Esophagus squamous epithelium (tissue), 5 donors: Measurements from ENCODE around the gene TAF3. TPM values are rescaled to one million over a fixed set of nuclear protein-coding genes. Genes with fewer than 3 reads are reported as not detected.

Source experiments
- DNase-seq: peaks from one replicate; lab custom pipeline; 2025; lab: John Stamatoyannopoulos, UW
- H3K27ac ChIP-seq, 4 donors: fragments of 200-600 bp; sonication (generic); one replicate each; pipeline ENCODE4 v1.5.1; 2016 to 2019; ENCODE audit warnings: mild to moderate bottlenecking in 1 of 4
- H3K27me3 ChIP-seq, 4 donors: fragments of 200-600 bp; sonication (generic); 1 replicate in 3 of 4; 2 replicates in 1 of 4; pipeline versions ENCODE4 v1.5.1 to v1.6.0; 2017 to 2021; ENCODE audit warnings: antibody characterized with exemption in 1 of 4
- H3K36me3 ChIP-seq, 3 donors: fragments of 200-600 bp; sonication (generic); one replicate each; pipeline ENCODE4 v1.5.1; 2016 to 2019
- H3K4me1 ChIP-seq, 3 donors: fragments of 200-600 bp; sonication (generic); one replicate each; pipeline ENCODE4 v1.5.1; 2017 to 2019
- H3K4me3 ChIP-seq, 4 donors: fragments of 200-600 bp; sonication (generic); 1 replicate in 3 of 4; 2 replicates in 1 of 4; pipeline ENCODE4 v1.5.1; 2016 to 2019; ENCODE audit warnings: mild to moderate bottlenecking in 2 of 4, moderate library complexity in 1 of 4
- H3K9me3 ChIP-seq, 3 donors: fragments of 200-600 bp; sonication (generic); one replicate each; pipeline ENCODE4 v1.5.1; 2016 to 2019
- POLR2A ChIP-seq, 4 donors: fragments of 450-650 bp; IDR thresholded peaks; one replicate each; pipeline ENCODE4 v1.6.1; 2017; ENCODE audit warnings: antibody characterized with exemption in 4 of 4, mild to moderate bottlenecking in 4 of 4, moderate library complexity in 3 of 4
- WGBS, 2 donors: methylation state at CpG; one replicate each; pipeline ENCODE4 v1.1.5; 2018; 5-methylcytosine and 5-hydroxymethylcytosine counted together
- intact Hi-C: fragments of 100-400 bp; cut with DNase I; formaldehyde crosslinking; loops from one replicate; pipeline ENCODE4 v1.15.0; 2022
- total RNA-seq, 4 donors: library from RNA; depleted of rRNA; stranded (reverse); fragments of >200 nt; gene quantifications; one replicate each; pipeline ENCODE4 v1.1.0, GENCODE V29; 2016
- TF ChIP-seq, protein P1 (sequence below), 6 experiments: fragments of 450-650 bp in 4 of 6; fragments of 200-600 bp in 2 of 6; sonication (generic) in 2 of 6; IDR thresholded peaks; one replicate each; pipeline ENCODE4 v1.5.1; 2016 to 2019; ENCODE audit warnings: antibody characterized with exemption in 6 of 6, mild to moderate bottlenecking in 4 of 6, moderate library complexity in 4 of 6
- donor health status: DM: yes; HTN: yes; CAD: no.

TAF3 gene
- total RNA-seq, 4 donors from 2014 or later = 2.6 to 5.1 (median 3.6) TPM

DNA sequence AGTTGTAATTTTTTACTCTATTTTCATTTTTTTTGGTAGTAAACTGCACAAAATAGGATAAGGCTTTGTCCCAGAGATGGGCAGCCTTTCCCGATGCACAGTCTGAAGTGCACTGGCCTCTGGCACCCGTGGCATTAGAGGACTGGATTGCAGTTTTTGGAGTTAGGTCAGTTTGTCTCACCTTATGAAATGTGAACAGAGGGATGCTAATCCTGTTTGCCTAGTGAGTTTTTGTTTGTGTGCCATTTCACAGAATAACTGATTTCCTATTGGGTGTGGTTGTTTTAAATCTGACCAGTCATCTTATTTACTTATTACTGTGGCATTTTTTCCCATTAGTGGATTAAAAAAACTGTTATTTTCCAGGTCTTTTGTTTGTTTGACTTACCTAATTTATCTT lies 126.7 kb downstream of the TAF3 start:
- 89 to 90% methylated on average over 2 of the region's 2 CpGs for WGBS, 2 donors
- H3K4me1 ChIP-seq = peaks cover 0 to 9% (median 0%) of the 10 kb centered on the region in 3 donors
- no peak overlapping the region for H3K4me3 ChIP-seq
- H3K9me3 ChIP-seq = no peaks in the 10 kb centered on the region
- H3K27me3 ChIP-seq = no peaks in the 10 kb centered on the region
- TF ChIP-seq POLR2A (IDR thresholded peaks at IDR 0.05) = no peak
- TF ChIP-seq, protein P1, sequence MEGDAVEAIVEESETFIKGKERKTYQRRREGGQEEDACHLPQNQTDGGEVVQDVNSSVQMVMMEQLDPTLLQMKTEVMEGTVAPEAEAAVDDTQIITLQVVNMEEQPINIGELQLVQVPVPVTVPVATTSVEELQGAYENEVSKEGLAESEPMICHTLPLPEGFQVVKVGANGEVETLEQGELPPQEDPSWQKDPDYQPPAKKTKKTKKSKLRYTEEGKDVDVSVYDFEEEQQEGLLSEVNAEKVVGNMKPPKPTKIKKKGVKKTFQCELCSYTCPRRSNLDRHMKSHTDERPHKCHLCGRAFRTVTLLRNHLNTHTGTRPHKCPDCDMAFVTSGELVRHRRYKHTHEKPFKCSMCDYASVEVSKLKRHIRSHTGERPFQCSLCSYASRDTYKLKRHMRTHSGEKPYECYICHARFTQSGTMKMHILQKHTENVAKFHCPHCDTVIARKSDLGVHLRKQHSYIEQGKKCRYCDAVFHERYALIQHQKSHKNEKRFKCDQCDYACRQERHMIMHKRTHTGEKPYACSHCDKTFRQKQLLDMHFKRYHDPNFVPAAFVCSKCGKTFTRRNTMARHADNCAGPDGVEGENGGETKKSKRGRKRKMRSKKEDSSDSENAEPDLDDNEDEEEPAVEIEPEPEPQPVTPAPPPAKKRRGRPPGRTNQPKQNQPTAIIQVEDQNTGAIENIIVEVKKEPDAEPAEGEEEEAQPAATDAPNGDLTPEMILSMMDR (IDR thresholded peaks at IDR 0.05) = no peak
- H3K27ac ChIP-seq = no peak overlapping the region
- intact Hi-C loops = no loop called here
- no peak for DNase-seq
- H3K36me3 ChIP-seq = no peaks in the 10 kb centered on the region

DNA sequence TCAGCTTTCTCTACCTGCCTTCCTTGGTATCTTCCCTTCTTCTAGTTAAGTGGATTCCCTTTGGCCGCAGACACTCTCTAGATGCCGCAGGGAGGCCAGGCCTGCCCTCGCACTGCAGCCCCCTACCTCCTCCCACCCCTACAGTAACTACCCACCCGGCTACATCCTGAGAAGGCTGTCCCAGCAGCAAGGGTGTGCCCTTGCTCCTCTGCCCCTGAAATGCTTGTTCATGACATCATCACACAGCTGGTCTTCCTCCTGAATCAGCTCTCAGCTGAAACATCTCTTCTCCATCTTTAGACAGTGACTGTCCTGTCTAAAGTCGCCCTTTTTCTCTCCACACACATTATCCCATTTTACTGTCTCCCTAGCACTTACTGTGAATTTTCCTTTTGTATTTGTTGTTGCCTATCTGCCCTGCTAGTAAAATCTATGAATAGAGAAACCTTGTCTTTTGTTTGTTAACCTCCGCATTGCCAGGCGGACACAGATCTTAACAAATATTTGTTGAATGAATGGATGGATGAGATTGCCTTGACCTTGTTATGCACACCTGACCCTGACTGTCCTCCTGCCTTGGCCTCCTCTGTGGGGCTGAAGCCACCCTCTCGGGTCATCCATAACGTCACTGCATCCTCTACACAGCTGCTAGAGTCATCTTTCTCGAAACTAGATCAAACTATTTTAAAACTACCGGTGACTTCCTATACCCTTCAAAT lies 127.3 kb downstream of the TAF3 start:
- no peak overlapping the region for H3K4me3 ChIP-seq
- peaks cover 0 to 9% (median 0%) of the 10 kb centered on the region in 3 donors for H3K4me1 ChIP-seq
- no peaks in the 10 kb centered on the region for H3K27me3 ChIP-seq
- no peaks in the 10 kb centered on the region for H3K9me3 ChIP-seq
- 81 to 85% methylated on average over 11 of the region's 11 CpGs for WGBS, 2 donors
- H3K27ac ChIP-seq = no peak overlapping the region
- no peak for DNase-seq
- H3K36me3 ChIP-seq = no peaks in the 10 kb centered on the region
- intact Hi-C loops = no loop called here
- TF ChIP-seq, protein P1 (IDR thresholded peaks at IDR 0.05) = no peak
- no peak for TF ChIP-seq POLR2A (IDR thresholded peaks at IDR 0.05)

DNA sequence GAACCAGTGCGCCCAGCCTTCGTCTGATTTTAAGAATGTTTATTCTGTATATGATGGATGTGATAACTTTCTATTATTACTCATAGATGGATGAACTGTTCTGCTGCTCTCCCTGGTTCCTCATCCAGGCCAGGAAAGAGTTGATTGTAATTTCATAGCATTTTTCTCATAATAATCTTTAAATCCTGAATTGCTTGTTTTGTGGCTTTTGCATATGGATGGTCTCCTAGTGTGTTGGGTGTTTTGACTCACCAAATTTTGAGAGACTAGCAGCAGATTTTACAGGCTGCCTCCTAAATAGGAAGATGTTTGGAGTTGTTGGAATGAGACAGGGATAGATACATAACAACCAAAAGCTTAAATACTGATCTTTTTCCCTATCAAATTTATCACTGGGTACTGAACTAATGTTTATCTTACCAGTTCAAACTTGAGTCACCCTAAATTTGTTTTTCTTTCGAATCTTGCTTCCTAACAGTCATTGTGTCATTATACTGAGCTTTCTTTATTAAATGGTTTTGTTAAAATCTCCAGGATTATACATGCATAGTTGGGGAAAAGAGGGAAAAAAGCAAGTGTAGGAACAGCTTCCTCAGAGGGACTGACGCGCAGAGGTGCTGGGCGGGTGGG lies 130.2 kb downstream of the TAF3 start:
- peaks cover 0 to 9% (median 0%) of the 10 kb centered on the region in 3 donors for H3K4me1 ChIP-seq
- TF ChIP-seq, protein P1 (IDR thresholded peaks at IDR 0.05) = no peak
- no peak for TF ChIP-seq POLR2A (IDR thresholded peaks at IDR 0.05)
- H3K36me3 ChIP-seq = no peaks in the 10 kb centered on the region
- H3K9me3 ChIP-seq = no peaks in the 10 kb centered on the region
- no peak overlapping the region for H3K27ac ChIP-seq
- H3K27me3 ChIP-seq = no peaks in the 10 kb centered on the region
- WGBS, 2 donors = 73 to 82% methylated on average over 6 of the region's 6 CpGs
- intact Hi-C loops = no loop called here
- H3K4me3 ChIP-seq = no peak overlapping the region
- DNase-seq = no peak

DNA sequence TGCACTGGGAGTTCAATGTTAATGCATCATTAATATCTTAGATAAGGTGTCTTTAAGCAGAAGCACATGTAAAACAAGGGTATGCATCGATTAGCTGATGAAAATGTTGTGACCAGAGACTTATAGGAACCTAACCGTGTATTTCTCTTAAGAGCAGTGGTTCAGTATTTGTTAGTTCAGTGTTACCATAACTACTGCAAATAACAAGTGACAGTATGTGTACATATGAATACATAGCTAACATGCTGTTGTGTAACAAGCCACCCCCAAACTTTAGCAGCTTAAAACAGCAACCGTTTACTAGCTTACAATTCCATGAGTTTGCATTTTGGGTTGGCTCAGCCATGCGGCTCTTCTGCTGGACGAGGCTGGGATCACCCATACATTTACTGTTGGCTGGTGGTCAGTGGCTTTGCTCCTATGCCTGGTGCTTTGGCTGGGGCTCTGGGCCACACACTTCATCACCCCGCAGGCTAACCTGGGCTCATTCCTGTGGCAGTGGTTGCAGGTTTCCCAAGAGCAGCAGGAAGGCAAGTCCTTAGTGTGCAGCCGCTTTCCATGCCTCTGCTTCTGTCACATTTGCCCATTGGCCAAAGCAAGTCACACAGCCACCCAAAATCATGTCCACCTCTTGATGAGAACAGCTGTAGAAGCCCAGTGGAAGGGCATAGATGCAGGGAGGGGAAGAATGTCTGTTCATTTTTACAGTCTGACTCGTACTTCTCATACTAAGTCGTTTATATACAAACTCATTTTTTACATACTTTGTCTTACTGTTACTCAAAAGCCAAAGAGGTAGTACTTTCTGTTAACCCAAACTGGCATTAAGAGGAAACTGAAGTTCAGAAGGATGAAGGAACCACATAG lies 132.9 kb downstream of the TAF3 start:
- H3K4me1 ChIP-seq = peaks cover 0 to 2% (median 0%) of the 10 kb centered on the region in 3 donors
- no peaks in the 10 kb centered on the region for H3K36me3 ChIP-seq
- intact Hi-C loops = no loop called here
- 89 to 90% methylated on average over 8 of the region's 9 CpGs for WGBS, 2 donors
- H3K4me3 ChIP-seq = no peak overlapping the region
- H3K9me3 ChIP-seq = no peaks in the 10 kb centered on the region
- no peaks in the 10 kb centered on the region for H3K27me3 ChIP-seq
- DNase-seq = no peak
- no peak overlapping the region for H3K27ac ChIP-seq
- no peak for TF ChIP-seq POLR2A (IDR thresholded peaks at IDR 0.05)
- TF ChIP-seq, protein P1 (IDR thresholded peaks at IDR 0.05) = no peak
